Mammary epithelial cell (primary cell): ENCODE data around the gene PRIMA1.

Source experiments
- EZH2 ChIP-seq: IDR thresholded peaks from 2 replicates; pipeline ENCODE4 v1.6.1; 2012; ENCODE audit warnings: low read length, inconsistent platforms, borderline replicate concordance
- TF ChIP-seq, protein P1 (sequence below), 2 donors: IDR thresholded peaks in 1 of 2; conservative IDR thresholded peaks in 1 of 2; 2 replicates each; pipeline ENCODE4 v1.5.1; 2011 to 2012; ENCODE audit warnings: inconsistent platforms in 2 of 2, low read length in 2 of 2, mild to moderate bottlenecking in 2 of 2, control low read depth in 1 of 2, low read depth in 1 of 2; ENCODE audit not compliant: insufficient read depth in 1 of 2; ENCODE audit errors: extremely low read depth in 1 of 2

DNA sequence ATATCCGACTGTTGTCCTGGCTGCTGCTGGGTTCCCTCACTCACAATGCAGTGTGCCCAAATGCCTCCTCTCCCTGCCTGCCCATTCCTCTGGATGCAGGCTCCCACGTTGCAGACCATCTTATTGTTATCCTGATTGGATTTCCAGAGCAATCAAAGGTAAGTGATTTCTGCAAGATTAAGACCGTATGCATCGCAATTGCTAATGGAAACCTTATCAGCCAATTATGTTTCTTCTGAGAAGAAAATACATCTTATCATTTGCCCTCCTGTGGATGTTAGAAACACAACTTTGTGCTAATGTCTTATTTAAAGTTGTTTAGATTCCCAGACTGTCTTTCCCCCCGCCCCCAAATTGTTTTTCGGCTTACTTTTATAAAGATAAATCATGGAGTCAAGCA is 98.1 kb downstream of the PRIMA1 start:
- TF ChIP-seq, protein P1, sequence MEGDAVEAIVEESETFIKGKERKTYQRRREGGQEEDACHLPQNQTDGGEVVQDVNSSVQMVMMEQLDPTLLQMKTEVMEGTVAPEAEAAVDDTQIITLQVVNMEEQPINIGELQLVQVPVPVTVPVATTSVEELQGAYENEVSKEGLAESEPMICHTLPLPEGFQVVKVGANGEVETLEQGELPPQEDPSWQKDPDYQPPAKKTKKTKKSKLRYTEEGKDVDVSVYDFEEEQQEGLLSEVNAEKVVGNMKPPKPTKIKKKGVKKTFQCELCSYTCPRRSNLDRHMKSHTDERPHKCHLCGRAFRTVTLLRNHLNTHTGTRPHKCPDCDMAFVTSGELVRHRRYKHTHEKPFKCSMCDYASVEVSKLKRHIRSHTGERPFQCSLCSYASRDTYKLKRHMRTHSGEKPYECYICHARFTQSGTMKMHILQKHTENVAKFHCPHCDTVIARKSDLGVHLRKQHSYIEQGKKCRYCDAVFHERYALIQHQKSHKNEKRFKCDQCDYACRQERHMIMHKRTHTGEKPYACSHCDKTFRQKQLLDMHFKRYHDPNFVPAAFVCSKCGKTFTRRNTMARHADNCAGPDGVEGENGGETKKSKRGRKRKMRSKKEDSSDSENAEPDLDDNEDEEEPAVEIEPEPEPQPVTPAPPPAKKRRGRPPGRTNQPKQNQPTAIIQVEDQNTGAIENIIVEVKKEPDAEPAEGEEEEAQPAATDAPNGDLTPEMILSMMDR (conservative IDR thresholded peaks at IDR 0.05 in 1 of 2, IDR thresholded peaks at IDR 0.05 in 1 of 2; ENCODE audit: extremely low read depth in 1 of 2, insufficient read depth in 1 of 2, low read depth in 1 of 2, low read length in 2 of 2) = no peak
- no peak for TF ChIP-seq EZH2
